Measurements from ENCODE around the gene PTTG1IP2. TPM values are rescaled to one million over a fixed set of nuclear protein-coding genes. Genes with fewer than 3 reads are reported as not detected.

The PTTG1IP2 gene
- total RNA-seq, 1 donor from 2014 or later, result not detected

- no peak for TF ChIP-seq CTCF (IDR thresholded peaks at IDR 0.05; ENCODE audit: insufficient read depth, low read depth, low read length)
- no peak for TF ChIP-seq EZH2 (IDR thresholded peaks at IDR 0.05; ENCODE audit: insufficient read depth, low read length)
- no peaks in the 10 kb centered on the region for H3K79me2 ChIP-seq (ENCODE audit: insufficient read depth, low read length)
- DNase-seq (ENCODE audit: low read depth) (no peak), FAIRE-seq (no peak)
- H4K20me1 ChIP-seq (ENCODE audit: insufficient read depth, low read length), result no peaks in the 10 kb centered on the region
- H3K27me3 Mint-ChIP-seq (ENCODE audit: low read depth, unreplicated experiment), result peaks cover 3% of the 10 kb centered on the region
- no peak overlapping the region for H2AFZ ChIP-seq (ENCODE audit: low read depth, low read length)
- H3K27ac ChIP-seq (ENCODE audit: low read depth, low read length), result no peak overlapping the region
- H3K36me3 Mint-ChIP-seq (ENCODE audit: low read depth, unreplicated experiment), result no peaks in the 10 kb centered on the region
- no peaks in the 10 kb centered on the region for H3K36me3 ChIP-seq (ENCODE audit: insufficient read depth, low read length)
- no peaks in the 10 kb centered on the region for H3K9me3 ChIP-seq (ENCODE audit: insufficient read depth, low read depth, low read length)
- H3K9me3 Mint-ChIP-seq (ENCODE audit: unreplicated experiment), result no peaks in the 10 kb centered on the region
- H3K4me3 ChIP-seq (ENCODE audit: insufficient read depth, low read depth, low read length), result no peak overlapping the region
- no peaks in the 10 kb centered on the region for H3K4me1 ChIP-seq (ENCODE audit: insufficient read depth, low read length)
- H3K4me2 ChIP-seq (ENCODE audit: low read length), result no peak overlapping the region
- no peak overlapping the region for H3K4me3 Mint-ChIP-seq (ENCODE audit: unreplicated experiment)
- H3K27me3 ChIP-seq (ENCODE audit: insufficient read depth, low read length), result no peaks in the 10 kb centered on the region
- no peak overlapping the region for H3K9ac ChIP-seq (ENCODE audit: low read length)
- H3K27ac Mint-ChIP-seq (ENCODE audit: unreplicated experiment), result no peak overlapping the region
- H3K4me1 Mint-ChIP-seq (ENCODE audit: low read depth, unreplicated experiment), result no peaks in the 10 kb centered on the region
These were observed 22.8 kb downstream of the PTTG1IP2 start for GRCh38 chr7:90492250-90492649.

- FAIRE-seq (no peak), DNase-seq (ENCODE audit: low read depth) (no peak)
- no peak overlapping the region for H3K27ac Mint-ChIP-seq (ENCODE audit: unreplicated experiment)
- H3K27me3 Mint-ChIP-seq (ENCODE audit: low read depth, unreplicated experiment), result peaks cover 3% of the 10 kb centered on the region
- no peaks in the 10 kb centered on the region for H3K9me3 ChIP-seq (ENCODE audit: insufficient read depth, low read depth, low read length)
- no peaks in the 10 kb centered on the region for H3K4me1 Mint-ChIP-seq (ENCODE audit: low read depth, unreplicated experiment)
- H2AFZ ChIP-seq (ENCODE audit: low read depth, low read length), result no peak overlapping the region
- H3K4me3 ChIP-seq (ENCODE audit: insufficient read depth, low read depth, low read length), result no peak overlapping the region
- H3K4me1 ChIP-seq (ENCODE audit: insufficient read depth, low read length), result no peaks in the 10 kb centered on the region
- no peak overlapping the region for H3K4me3 Mint-ChIP-seq (ENCODE audit: unreplicated experiment)
- no peak overlapping the region for H3K27ac ChIP-seq (ENCODE audit: low read depth, low read length)
- no peaks in the 10 kb centered on the region for H3K36me3 Mint-ChIP-seq (ENCODE audit: low read depth, unreplicated experiment)
- no peaks in the 10 kb centered on the region for H4K20me1 ChIP-seq (ENCODE audit: insufficient read depth, low read length)
- H3K27me3 ChIP-seq (ENCODE audit: insufficient read depth, low read length), result no peaks in the 10 kb centered on the region
- H3K9me3 Mint-ChIP-seq (ENCODE audit: unreplicated experiment), result no peaks in the 10 kb centered on the region
- TF ChIP-seq EZH2 (IDR thresholded peaks at IDR 0.05; ENCODE audit: insufficient read depth, low read length) (no peak), CTCF (IDR thresholded peaks at IDR 0.05; ENCODE audit: insufficient read depth, low read depth, low read length) (no peak)
- H3K79me2 ChIP-seq (ENCODE audit: insufficient read depth, low read length), result no peaks in the 10 kb centered on the region
- no peaks in the 10 kb centered on the region for H3K36me3 ChIP-seq (ENCODE audit: insufficient read depth, low read length)
- no peak overlapping the region for H3K4me2 ChIP-seq (ENCODE audit: low read length)
- H3K9ac ChIP-seq (ENCODE audit: low read length), result no peak overlapping the region
These were observed 25.8 kb downstream of the PTTG1IP2 start for GRCh38 chr7:90495241-90495640.

GRCh38 chr7:90502539-90502938 lies 33.1 kb downstream of the PTTG1IP2 start:
- no peaks in the 10 kb centered on the region for H3K36me3 Mint-ChIP-seq (ENCODE audit: low read depth, unreplicated experiment)
- no peaks in the 10 kb centered on the region for H3K9me3 ChIP-seq (ENCODE audit: insufficient read depth, low read depth, low read length)
- no peaks in the 10 kb centered on the region for H3K36me3 ChIP-seq (ENCODE audit: insufficient read depth, low read length)
- H3K9me3 Mint-ChIP-seq (ENCODE audit: unreplicated experiment), result no peaks in the 10 kb centered on the region
- FAIRE-seq (no peak), DNase-seq (ENCODE audit: low read depth) (no peak)
- H3K27me3 ChIP-seq (ENCODE audit: insufficient read depth, low read length), result no peaks in the 10 kb centered on the region
- H3K9ac ChIP-seq (ENCODE audit: low read length), result no peak overlapping the region
- no peak overlapping the region for H3K4me2 ChIP-seq (ENCODE audit: low read length)
- H3K4me1 ChIP-seq (ENCODE audit: insufficient read depth, low read length), result no peaks in the 10 kb centered on the region
- H3K79me2 ChIP-seq (ENCODE audit: insufficient read depth, low read length), result no peaks in the 10 kb centered on the region
- H3K27ac Mint-ChIP-seq (ENCODE audit: unreplicated experiment), result no peak overlapping the region
- H3K27ac ChIP-seq (ENCODE audit: low read depth, low read length), result no peak overlapping the region
- no peaks in the 10 kb centered on the region for H4K20me1 ChIP-seq (ENCODE audit: insufficient read depth, low read length)
- no peak for TF ChIP-seq CTCF (IDR thresholded peaks at IDR 0.05; ENCODE audit: insufficient read depth, low read depth, low read length)
- no peak for TF ChIP-seq EZH2 (IDR thresholded peaks at IDR 0.05; ENCODE audit: insufficient read depth, low read length)
- H2AFZ ChIP-seq (ENCODE audit: low read depth, low read length), result no peak overlapping the region
- H3K4me1 Mint-ChIP-seq (ENCODE audit: low read depth, unreplicated experiment), result no peaks in the 10 kb centered on the region
- H3K27me3 Mint-ChIP-seq (ENCODE audit: low read depth, unreplicated experiment), result no peaks in the 10 kb centered on the region
- no peak overlapping the region for H3K4me3 ChIP-seq (ENCODE audit: insufficient read depth, low read depth, low read length)
- no peak overlapping the region for H3K4me3 Mint-ChIP-seq (ENCODE audit: unreplicated experiment)

Measured in astrocyte (in vitro differentiated cells and primary cell).